OCI-LY1 (cell line): ENCODE results near the gene SLC29A2.

Source experiments
- CTCF ChIP-seq: fragments of 200-600 bp; sonication (generic), shearing (Covaris generic); IDR thresholded peaks from 2 replicates; pipeline ENCODE4 v1.5.1; 2017; ENCODE audit warnings: mild to moderate bottlenecking, antibody characterized with exemption, low read length, moderate library complexity, mixed read lengths
- EZH2 ChIP-seq: fragments of 200-600 bp; sonication (generic), shearing (Covaris generic); IDR thresholded peaks from 2 replicates; pipeline ENCODE4 v1.8.0; 2017; ENCODE audit warnings: borderline replicate concordance, mixed run types, mild to moderate bottlenecking, antibody characterized with exemption, low read length, moderate library complexity, mixed read lengths

GRCh38 chr11:66419825-66420224 is 48.3 kb upstream of the SLC29A2 start:
- TF ChIP-seq CTCF (no peak), EZH2 (no peak)
